T-helper 2 cell treated with Interferon-gamma antibody and Interleukin-4, amounts not matched to agents 100 ng/mL and 5 ng/mL, for 36 hours (primary cell): Measurements from ENCODE around the gene AUTS2. TPM values are rescaled to one million over a fixed set of nuclear protein-coding genes. Genes with fewer than 3 reads are reported as not detected.

Experiments used
- intact Hi-C: fragments of 100-400 bp; cut with micrococcal nuclease; formaldehyde crosslinking; loops from one replicate; pipeline ENCODE4 v1.15.1; 2023
- total RNA-seq: library from RNA; stranded (reverse); gene quantifications from 2 replicates; pipeline ENCODE4 v1.2.3, GENCODE V29; 2022

AUTS2 gene
- total RNA-seq, 1 donor from 2014 or later: 3.3 TPM

DNA sequence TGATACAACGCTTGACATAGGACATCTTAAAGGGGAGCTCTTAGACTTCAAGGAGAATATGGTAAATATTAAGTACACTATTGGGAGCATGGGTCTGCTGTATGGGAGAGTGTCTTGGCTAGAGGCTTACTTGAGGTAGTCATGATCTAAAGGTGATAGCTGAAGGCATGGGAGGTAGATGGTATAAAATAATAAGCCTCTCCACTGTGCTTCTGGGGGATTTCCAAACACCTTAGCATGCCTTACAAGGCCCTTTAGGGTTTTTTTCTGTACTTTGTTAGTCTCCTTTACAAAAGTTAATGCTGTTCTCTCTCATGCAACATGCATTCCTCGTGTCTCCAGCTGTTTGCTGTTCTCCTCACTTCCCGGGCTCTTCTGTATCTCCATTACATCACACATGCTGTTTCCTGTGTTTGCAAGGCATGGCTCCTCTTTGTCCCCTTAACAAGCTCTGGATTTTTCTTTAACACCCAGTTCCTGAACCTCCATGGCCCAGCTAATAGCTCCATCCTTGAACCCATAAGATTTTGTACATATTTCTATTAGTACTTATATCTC, 449.7 kb downstream of the AUTS2 start:
- intact Hi-C loops: no loop called here

DNA sequence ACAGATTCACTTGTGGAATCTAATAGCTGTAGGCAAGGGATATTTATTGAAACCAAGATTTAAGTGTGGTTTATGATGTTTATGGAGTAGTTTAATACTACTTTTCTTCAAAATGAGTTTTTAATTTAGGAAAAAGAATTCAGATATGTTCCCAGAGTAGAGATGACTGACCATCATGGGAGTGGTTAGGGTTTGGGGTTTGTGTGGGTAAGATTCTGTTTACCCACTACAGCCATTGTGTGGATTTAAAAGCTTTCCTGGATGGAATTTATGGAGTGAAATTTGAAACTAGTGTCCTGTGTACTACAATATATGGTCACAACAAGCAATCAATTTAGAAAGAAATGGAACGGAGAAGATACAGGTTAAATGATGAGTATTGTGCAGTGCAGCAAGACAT, 453.5 kb downstream of the AUTS2 start:
- intact Hi-C loops: no loop called here

DNA sequence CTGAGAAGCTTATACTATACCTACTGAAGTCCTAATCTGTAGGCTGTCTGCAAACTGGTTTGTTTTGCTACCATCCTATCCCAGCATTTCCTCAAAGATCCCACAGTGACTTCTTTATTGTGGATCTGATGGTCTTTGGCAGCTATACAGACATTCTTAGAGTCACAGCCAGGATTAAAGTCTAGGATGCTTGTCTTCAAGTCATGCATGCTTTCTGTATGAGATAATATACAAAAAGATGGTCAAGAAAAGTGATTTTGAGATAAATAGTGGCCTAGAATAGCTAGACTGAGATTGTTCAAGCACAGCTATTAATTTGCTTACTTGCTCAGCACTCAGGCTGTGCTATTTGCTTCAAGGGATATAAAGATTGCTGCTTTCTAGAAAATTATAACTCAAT, 454.4 kb downstream of the AUTS2 start:
- intact Hi-C loops: no loop called here

DNA sequence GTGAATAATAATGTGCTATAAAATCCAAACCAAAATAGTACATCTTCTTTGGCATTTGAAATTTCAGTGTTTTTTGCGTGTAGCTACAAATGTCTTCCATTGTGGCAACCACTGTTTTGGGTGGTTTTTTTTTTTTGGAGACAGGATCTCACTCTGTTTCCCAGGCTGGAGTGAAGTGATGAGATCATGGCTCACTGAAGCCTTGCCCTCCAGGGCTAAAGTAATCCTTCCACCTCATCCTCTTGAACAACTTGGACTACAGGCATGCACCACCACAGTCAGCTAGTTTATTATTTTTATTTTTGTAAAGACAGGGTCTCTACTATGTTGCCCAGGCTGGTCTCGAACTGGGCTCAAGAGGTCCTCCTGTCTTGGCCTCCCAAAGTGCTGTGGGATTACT, 455.1 kb downstream of the AUTS2 start:
- intact Hi-C loops: no loop called here

DNA sequence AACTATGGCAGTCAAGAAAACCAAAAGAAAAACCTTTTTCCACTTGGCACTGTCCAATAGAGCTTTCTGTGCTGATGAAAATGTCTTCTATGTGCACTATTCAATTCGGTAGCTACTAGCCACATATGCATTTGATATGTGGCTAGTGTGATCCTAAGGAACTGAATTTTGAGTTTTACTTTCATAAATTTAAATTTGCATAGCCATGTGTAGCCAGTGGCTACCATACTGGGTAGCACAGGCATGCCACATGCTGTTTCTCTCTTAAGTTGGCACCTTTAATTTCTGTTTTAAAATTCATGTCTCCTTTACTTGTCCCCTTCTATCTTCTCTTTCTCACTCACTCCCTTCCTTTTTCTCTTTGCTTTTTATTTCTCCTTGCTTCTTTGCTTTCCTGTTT, 455.7 kb downstream of the AUTS2 start:
- intact Hi-C loops: no loop called here

DNA sequence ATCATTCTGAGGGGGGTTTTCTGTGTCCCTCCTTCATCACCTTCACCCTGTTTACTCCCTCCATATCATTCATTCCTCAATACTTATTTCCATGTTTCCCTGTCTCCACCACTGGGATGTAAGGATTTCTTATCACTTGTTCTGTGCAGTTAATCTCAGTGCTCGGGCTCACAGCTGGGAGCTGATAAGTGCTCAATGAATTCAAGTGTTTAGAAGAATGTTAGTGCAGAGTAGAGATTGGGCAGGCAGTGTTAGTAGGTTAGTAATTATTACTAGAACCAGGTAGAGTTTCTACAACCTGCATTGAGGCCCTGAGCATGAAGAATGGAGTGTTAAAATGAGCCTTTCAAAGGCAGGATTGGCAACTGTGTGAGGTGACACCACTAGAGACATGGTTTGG, 458.1 kb downstream of the AUTS2 start:
- intact Hi-C loops: no loop called here

DNA sequence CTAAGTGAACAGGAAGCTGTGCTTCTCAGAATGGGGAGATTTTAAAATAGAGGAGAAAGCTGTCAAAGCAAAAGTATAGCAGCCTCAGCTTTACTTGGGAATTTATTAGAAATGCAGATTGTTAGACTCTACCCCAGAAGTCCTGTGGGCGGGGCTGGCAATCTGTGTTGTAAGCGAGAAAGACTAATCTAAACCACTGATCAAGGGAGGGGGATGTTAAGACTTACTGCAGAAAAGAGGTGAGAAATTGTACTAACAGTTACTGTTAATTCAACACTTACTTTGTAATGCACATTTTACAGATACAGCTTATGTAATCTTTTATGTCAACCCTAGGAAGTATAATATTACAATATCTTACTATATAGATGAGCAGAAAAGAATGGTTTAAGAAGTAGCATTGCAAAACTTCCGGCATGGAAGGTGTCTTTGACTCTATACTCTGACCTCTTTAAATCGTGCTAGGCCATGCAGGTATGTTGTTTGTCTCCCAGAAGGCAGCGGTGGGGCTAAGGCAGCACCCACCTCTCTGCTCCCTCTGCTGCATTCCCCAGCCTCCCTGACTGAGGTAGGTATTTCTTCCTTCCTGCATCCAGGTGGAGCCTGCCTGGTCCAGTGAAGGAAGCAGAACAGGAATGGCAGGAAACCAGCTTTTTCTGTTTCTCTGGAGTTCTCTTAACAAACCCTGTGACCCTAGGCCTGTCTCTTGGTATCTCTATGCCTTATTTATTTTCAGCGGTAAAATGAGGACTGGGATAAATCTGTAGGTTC, 462.2 kb downstream of the AUTS2 start:
- intact Hi-C loops: no loop called here

DNA sequence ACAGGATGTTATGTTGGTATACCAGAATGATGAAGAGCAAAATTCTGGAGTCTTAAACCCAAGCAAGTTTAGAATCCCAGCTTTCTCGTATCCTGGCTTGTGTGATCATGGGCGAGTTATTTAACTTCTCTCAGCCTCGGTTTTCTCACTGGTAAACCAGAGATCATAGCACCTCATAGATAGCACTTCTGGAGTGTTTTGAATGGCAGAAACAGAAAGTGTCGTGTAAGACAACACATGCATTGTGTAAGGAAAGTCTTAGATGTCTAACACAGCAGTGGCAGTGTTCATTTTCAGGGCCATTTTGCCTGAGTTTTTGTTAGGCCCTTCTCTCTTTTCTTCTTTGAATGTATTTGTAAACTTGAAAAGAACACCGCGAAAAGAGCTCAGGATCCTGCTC, 465.1 kb downstream of the AUTS2 start:
- intact Hi-C loops: no loop called here

DNA sequence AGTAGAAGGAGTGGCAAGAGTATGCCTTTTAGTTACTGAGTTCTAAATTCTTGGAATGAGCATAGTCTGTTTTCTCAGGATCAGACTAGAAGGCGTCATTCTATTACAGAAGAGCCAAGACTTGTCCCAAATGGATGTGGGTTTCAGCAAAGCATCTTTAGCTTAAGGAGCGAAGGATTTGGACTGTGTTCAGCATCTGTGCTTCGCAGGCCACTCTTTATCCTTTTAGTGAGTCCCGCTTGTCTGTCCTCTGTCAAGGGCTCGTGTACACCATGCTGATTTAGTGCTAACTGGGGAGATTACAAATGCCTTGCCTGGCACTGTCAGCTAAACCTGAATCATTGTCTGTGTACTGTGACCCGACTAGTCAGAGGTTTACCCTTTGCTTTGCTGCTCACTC, 465.7 kb downstream of the AUTS2 start:
- intact Hi-C loops: no loop called here

DNA sequence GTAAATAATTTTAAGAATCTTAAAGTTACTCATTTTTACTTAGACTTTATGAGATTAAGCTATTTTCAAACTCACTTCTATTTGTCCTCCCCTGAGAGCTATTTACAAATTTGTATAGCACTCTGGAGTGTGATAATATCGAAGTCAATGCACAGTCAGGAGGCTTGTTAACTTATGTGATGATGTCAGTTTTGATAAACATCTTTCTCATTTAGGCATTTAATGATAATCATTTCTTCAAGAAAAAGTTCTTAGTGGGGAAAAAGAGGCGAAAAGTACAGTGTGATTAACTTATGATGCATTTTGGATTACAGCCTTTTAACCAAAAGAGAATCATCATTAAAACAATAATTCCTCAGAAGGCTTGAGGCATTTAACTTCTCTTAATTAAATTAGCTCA, 468.6 kb downstream of the AUTS2 start:
- intact Hi-C loops: no loop called here

DNA sequence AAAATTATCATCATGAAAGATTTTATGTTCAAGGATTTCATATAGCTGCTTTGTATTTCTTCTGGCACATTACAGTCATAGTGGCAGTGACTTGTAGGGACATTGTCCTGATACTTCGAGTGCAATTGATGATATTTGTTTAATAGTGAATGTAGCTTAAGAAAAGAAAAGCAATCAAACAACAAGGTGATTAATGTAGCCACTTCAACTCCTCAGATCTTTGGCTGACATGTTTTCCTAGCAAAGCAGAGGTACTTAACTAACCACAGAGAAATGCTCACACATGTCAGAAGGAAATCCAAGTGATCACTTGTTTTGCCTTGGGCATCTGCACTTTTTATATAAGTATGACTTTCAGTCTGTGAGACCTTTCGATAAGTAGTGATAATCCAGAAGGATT, 470.3 kb downstream of the AUTS2 start:
- intact Hi-C loops: no loop called here

DNA sequence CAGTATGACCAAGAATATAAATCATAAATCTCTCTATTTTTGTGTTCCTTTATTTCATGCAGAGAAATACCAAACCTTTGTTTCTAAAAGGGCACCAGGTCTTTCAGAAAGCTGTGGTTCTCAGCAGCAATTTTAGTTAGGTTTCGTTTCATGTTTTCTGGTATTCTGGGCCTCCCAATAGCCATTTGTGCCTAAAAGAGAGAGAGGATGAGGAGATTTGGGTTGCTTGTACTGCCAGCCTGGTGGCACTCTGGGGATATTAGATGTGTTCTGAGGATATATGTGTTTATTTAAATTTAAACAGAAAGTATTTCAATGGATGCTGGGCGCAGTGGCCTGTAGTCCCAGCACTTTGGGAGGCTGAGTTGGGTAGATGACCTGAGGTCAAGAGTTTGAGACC, 471.7 kb downstream of the AUTS2 start:
- intact Hi-C loops: no loop called here

DNA sequence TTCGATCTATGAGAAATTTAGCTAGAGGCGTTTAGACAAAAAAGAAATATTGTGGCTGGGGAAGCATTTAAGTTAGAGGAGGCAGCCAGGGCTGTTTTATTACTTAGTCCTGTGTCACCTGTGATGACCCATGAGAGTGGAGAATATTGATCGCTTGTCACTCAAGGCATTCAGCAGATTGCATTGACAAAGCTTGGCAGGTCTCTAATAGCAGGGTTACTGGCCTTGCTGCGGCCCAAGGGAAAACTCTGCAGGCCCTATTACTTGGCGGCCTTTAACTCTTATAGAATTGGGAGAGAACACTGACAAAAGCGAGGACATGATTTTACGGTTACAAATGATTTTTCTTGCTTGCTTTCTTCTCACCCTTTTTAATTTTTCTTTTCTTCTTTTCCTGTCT, 473.5 kb downstream of the AUTS2 start:
- intact Hi-C loops: no loop called here

DNA sequence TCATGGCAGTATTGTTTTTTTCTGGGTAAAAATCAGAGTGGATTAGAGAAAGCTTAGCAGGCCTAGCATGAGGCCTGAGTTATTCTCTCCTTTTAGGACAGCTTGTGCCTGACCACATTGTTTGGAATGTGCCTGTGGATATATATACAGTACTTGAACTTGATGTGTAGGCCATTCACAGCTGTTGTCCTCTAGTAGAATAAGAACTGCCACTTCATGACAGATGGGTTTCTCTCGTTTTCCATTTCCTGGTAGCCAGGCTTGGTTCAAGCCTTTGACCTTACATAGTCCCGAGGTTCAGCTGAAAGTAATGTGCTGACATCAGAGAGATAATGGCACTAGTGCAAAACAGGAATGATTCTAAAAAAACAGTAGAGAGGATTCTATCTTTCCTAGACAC, 473.9 kb downstream of the AUTS2 start:
- intact Hi-C loops: no loop called here

DNA sequence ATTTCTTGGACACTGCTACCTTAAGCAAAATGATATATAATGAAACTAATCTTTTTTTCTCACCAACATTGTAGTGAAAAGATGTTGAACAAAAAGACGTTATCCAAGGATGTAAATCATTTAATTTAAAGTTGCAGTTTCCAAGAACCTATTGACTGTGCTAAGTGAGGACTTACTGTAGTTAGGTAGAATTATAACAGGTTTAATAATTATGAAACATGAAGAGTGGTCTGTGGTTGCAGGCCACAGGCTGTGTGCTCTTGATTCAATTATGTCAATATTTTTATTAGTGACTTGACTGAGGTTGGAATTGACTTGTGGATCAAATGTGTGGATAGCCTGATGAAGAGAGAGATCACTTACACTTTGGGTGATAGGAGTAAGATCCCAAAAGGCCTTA, 478.1 kb downstream of the AUTS2 start:
- intact Hi-C loops: no loop called here

DNA sequence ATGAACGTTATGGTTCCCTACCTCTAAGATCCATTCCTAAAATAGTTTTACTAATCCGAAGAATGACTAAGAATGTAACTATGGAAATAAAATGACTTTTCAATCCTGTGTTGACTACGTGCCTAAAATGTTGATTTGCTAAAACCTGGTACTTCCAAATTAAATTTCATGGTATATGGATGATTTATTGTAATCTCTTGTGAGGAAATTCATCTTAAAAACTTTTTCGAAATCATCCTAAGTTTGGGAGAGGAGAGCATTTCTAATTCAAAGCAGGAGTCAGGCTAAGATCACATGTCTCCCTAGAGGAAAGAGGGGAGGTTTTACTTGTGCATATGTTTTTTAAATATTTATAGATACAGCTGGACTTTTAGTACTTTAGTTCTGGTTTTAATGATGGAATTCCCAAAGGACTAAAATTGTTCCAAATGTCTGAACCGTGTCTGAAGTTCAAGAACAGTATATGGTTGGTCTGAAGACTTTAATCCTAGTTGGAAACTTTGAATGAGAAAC, 483.9 kb downstream of the AUTS2 start:
- intact Hi-C loops: no loop called here

DNA sequence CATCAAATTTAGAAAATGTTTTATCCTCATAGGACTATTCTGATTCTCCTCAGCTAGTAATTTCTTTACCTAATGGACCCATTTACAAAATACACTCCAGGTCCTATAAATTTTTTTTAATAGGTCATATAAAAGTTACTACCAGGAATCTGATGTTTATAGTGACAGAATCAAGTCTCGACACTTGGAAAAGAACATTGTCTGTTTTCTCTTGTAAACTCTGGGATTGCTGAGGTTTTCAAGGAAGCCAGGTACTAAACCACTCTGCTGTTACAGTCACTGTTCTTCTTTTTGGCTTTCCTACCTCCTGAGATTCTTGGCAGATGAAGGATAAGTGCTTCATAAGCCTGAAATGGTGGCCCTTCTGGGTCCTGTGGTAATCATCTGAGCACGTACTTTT, 493.1 kb downstream of the AUTS2 start:
- intact Hi-C loops: no loop called here

DNA sequence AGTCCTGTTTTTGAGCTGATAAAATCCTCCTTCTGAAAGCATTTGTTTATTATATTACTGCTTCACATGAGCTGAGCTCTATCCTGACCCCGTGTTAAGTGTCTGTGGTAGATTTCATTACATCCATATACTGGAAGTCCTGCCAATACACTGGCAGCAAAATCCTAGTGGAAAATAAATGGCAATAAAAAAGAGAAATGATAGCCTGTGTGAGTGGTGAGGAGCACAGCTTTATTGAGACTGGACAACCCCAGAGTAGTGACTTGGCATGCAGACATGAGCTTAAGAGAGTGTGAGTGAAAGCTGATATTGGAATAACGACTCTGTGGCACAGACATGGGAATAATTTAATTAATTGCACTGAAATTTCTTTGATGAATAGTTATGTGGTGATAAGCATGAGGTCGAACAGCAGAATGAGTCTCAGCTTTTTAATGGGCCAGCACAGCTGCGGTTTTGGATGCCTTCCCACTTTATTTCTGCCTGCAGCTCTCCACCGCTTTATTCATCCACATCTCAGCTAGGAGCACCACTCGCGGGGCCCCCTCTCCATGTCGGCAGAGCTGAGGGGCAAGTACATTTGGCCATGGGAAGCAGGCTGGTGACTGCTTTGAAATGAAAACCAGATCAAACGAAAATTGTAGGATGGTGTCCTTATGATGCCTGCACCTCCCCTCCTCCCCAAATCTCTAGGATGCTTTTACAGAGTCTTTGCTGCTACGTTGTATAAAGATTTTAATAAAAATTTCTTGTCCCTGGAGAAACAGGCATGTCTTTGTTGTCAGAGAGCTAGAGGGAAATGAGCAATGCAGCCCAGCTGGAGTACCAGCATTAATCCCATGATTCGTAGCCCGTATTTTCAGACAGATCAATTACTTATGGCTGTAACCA, 494.3 kb downstream of the AUTS2 start:
- intact Hi-C loops: no loop called here

DNA sequence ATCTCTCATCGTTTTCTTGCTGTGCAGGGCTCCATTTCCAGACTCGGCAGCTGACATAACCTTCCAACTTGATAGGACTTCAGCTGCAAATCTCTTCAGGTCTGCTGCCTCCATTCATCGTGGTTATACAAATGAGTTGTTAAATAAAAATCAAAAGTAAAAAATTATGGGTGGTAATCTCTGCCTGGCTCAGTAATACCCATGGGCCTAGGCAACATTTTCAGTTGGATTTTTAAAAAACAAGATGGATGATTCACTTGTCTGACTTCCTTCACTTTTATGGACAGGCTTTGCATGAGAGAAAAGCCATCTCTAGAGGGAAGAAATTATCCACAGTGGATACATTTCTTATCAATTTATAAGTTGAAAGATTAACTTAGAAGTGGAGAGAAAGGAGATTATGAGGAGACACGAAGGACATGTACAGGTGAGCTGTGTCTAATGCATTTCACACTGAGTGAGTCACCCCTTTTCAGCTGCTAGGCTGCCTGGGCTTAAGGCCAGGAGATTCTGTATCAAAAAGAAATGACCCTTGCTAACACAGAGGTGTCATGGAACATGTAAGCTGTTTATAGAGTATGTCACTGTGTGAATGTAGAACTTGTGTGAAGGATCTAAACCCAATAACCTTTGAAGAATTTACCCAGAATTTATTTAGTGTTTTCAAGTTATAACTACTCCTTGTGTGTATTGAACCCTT, 495.1 kb downstream of the AUTS2 start:
- intact Hi-C loops: no loop called here

DNA sequence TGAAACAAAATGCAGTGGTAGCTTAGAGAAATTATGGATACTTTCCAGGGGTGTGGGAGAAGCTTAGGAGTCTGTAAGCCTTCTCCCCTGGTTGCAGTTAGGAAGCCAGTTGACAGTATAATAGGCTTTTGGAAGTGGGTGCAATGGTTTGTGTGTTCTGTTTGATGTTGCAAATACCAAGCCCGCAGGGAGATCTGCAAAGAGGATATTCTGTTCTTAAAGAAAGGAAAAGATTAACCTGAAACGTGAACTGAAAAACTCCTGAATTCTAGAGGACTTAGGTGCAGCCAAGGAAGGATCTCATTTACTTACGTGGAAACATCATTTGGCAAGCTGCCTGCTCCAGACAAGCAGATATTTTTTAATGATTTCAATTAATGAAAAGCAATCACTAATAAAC, 496.6 kb downstream of the AUTS2 start:
- intact Hi-C loops: no loop called here

DNA sequence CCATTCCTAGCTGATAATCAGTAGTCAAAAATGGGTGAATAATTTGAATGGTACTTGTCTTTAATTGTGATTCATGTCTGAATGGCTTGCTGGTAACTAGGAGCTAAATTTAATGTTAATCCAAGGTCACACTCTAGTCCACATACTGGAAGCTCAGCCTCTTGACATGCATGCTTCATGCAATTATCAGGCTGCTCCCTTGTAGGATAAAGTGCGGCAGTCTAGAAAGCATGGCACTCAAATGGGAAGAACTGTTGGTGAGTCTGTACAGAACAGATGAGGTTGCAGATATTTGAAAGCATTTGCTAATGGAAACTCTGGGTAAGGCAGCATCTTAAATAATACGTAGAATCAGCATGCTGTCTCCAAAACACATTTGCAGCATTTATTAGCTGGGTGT, 499.4 kb downstream of the AUTS2 start:
- intact Hi-C loops: no loop called here

DNA sequence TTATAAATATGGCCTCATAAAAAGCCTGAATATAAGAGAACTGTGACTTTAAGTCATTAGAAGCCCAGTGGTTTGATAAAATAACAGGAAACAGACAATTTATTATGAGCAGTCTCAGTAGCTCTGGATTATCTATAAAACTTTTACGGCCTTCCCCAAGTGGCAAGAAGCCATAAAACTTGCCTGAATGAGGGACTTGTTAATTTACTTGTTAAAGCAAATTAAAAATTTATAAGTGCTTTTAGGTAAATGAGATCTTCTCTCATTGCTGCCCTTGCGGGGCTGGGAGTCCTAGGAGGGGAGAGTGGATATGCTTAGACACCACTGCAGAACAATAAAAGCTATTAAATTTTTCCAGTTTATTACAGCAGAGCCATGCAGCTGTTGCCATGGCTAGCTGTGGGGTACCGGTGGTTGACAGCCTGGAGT, 499.9 kb downstream of the AUTS2 start:
- intact Hi-C loops: no loop called here
